Activated CD4-positive, alpha-beta T cell treated with anti-CD3 and anti-CD28 coated beads, Interleukin-2, amount 50 U/mL, for 48 hours (primary cell): ENCODE results near the gene SUSD4.
"Not testable (repeated sequence)": the region's sequence is repeated elsewhere in the genome, so short reads cannot be mapped to it uniquely, and the experiment has no call there.

Experiments
- DNase-seq, 2 experiments: peaks; one replicate each; pipeline ENCODE4 v3.0.0-alpha.2; 2020

Gene SUSD4

GRCh38 chr1:223288826-223289225 is 75.2 kb downstream of the SUSD4 start:
- DNase-seq: no peak

- DNase-seq: no peak
Observed at GRCh38 chr1:223285452-223285851, 78.5 kb downstream of the SUSD4 start.

GRCh38 chr1:223283697-223284096 is 80.3 kb downstream of the SUSD4 start:
- DNase-seq: not testable (repeated sequence)

GRCh38 chr1:223278311-223278710 is 85.7 kb downstream of the SUSD4 start:
- DNase-seq: not testable (repeated sequence)

- DNase-seq: no peak
Observed at GRCh38 chr1:223276029-223276428, 87.9 kb downstream of the SUSD4 start.

GRCh38 chr1:223273511-223273910 is 90.5 kb downstream of the SUSD4 start:
- DNase-seq: no peak

- DNase-seq: no peak
Observed at GRCh38 chr1:223271085-223271781, 92.7 kb downstream of the SUSD4 start.

GRCh38 chr1:223270155-223270554 is 93.8 kb downstream of the SUSD4 start:
- DNase-seq: no peak

- no peak for DNase-seq
Observed at GRCh38 chr1:223269006-223269405, 95.0 kb downstream of the SUSD4 start.

- DNase-seq: no peak
Observed at GRCh38 chr1:223266632-223267172, 97.3 kb downstream of the SUSD4 start.

- no peak for DNase-seq
Observed at GRCh38 chr1:223264983-223265908, 98.7 kb downstream of the SUSD4 start.

- DNase-seq: no peak
Observed at GRCh38 chr1:223264529-223264928, 99.4 kb downstream of the SUSD4 start.

- DNase-seq: no peak
Observed at GRCh38 chr1:223261914-223262313, 102.1 kb downstream of the SUSD4 start.

GRCh38 chr1:223260712-223261111 is 103.3 kb downstream of the SUSD4 start:
- no peak for DNase-seq

GRCh38 chr1:223259462-223259861 is 104.5 kb downstream of the SUSD4 start:
- DNase-seq: no peak

- DNase-seq: no peak
Observed at GRCh38 chr1:223258751-223259198, 105.2 kb downstream of the SUSD4 start.

- no peak for DNase-seq
Observed at GRCh38 chr1:223257856-223258550, 106.0 kb downstream of the SUSD4 start.

- DNase-seq: no peak
Observed at GRCh38 chr1:223256034-223256433, 107.9 kb downstream of the SUSD4 start.

GRCh38 chr1:223253916-223254315 is 110.1 kb downstream of the SUSD4 start:
- no peak for DNase-seq

- not testable (repeated sequence) for DNase-seq
Observed at GRCh38 chr1:223251387-223251786, 112.6 kb downstream of the SUSD4 start.

- DNase-seq: no peak
Observed at GRCh38 chr1:223250632-223251015, 113.4 kb downstream of the SUSD4 start.

- no peak for DNase-seq
Observed at GRCh38 chr1:223249854-223250631, 113.9 kb downstream of the SUSD4 start.
